GM12891 (cell line): Measurements from ENCODE around the gene CDCA4.
A peak's percentile ranks its signal among the peaks of the same experiment; 100 is the strongest.

Experiments
- POLR2A ChIP-seq: IDR thresholded peaks from 2 replicates; pipeline ENCODE4 v1.6.1; 2011; ENCODE audit warnings: low read depth, low read length, control low read depth
- POLR2AphosphoS5 ChIP-seq: IDR thresholded peaks from 2 replicates; pipeline ENCODE4 v1.6.1; 2011; ENCODE audit warnings: low read depth, low read length, control low read depth
- POU2F2 ChIP-seq: IDR thresholded peaks from 2 replicates; pipeline ENCODE4 v1.6.1; 2011; ENCODE audit warnings: low read depth, mild to moderate bottlenecking, control low read depth, low read length, moderate library complexity
- SPI1 ChIP-seq: IDR thresholded peaks from 2 replicates; pipeline ENCODE4 v1.6.1; 2011; ENCODE audit warnings: low read depth, low read length, control low read depth
- TAF1 ChIP-seq: IDR thresholded peaks from 2 replicates; pipeline ENCODE4 v1.6.1; 2011; ENCODE audit warnings: low read depth, low read length, control low read depth

DNA sequence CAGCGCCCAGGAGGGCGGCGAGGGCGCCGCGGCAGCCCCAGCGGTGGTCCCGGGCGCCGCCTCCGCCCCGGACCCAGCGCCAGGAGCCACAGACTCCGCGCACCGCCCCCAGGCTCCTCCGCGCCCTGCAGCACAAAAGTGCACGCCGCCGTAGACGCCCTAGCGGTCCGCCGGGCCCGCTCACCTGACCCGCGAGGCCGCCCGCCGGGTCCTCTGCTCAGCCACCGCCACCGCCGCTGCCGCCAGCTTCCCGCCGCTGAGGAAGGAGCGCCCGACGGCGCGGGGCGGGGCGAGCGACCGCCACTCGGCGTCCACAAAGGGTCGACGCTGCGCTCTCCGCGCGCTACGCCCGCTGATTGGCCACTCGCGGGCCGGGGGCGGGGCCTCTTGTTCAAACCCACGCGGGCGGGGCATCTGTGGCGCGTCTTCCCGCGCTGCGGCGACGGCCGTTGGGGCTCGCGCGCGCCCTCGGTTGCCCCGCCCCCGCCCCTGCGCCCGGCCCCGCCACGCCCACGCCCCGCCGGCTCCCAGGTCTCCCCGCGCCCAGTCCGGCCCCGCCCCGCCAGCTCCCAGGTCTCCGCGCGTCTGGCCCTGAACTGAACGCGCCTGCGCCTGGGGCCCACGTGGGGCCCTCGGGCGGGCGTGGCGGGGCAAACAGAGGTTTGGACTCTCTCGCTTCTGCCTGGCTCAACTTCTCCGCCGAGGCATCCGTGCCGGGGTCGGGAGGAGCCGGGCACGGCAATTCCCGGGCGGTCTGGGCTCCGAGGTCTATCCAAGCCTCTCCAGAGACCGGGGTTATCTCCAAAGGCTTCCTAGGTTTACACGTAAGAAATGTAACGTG lies at the start of gene CDCA4:
- TF ChIP-seq POLR2A, result peak; percentile 79
- TF ChIP-seq POLR2AphosphoS5, result peak; percentile 65
- TF ChIP-seq SPI1, result no peak
- TF ChIP-seq TAF1, result peak; percentile 82
- no peak for TF ChIP-seq POU2F2
